HG02852 (cell line): ENCODE results near the gene ZFX.
A peak's percentile ranks its signal among the peaks of the same experiment; 100 is the strongest.

Experiments
- ATAC-seq: cut with Tn5 transposase; IDR thresholded peaks from one replicate; pipeline ENCODE4 v1.9.1; 2021; ENCODE audit warnings: mild to moderate bottlenecking, moderate library complexity; ENCODE audit not compliant: unreplicated experiment

ZFX gene

DNA sequence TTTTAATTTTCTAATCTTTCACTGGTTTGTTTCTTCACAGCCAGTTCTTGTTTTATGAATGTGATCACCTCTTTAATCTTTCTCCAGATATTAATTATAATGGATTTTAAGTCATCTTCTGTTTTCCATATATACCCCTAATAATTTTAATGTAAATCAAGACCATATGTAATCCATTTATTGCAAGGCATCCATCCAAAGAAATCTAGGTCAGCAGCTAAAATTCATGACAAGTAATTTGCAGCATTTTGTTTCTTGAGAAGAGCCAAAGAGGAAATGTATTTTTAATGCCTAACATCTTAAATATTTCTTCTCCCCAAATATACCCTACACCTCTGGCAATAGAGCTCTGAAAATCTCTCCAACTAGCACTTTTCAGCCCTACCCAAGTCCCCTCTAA lies 83.3 kb downstream of the ZFX start:
- ATAC-seq, result no peak

DNA sequence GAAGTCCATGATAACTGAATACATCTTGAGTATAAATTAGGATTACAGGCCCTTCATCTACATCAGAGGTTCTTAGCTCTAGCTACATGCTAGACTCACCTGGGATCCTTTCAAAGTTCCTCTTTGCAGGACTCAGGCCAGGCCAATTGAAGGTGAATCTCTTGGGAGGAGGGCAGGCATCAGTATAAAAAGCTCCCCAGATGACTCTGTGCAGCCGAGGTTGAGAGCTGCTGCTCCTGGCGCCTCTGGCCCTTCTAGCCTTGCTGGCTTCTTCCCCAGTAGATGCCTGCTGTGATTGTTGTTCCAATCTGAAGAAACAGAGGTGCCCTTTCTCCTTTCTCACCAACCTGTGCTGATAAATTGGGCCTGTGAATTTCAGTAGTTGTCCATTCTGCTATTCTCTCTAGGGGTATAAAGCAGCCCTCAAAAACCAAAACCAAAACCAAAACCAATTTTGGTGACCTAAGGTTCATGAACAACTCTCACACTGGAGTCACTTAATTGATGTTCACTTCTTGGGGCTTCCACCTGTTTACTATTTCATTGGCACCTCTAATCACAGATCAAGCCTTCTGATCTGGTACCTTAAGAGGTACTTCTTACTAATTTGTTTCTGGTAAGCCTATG lies 85.7 kb downstream of the ZFX start:
- peak; percentile 68 for ATAC-seq

DNA sequence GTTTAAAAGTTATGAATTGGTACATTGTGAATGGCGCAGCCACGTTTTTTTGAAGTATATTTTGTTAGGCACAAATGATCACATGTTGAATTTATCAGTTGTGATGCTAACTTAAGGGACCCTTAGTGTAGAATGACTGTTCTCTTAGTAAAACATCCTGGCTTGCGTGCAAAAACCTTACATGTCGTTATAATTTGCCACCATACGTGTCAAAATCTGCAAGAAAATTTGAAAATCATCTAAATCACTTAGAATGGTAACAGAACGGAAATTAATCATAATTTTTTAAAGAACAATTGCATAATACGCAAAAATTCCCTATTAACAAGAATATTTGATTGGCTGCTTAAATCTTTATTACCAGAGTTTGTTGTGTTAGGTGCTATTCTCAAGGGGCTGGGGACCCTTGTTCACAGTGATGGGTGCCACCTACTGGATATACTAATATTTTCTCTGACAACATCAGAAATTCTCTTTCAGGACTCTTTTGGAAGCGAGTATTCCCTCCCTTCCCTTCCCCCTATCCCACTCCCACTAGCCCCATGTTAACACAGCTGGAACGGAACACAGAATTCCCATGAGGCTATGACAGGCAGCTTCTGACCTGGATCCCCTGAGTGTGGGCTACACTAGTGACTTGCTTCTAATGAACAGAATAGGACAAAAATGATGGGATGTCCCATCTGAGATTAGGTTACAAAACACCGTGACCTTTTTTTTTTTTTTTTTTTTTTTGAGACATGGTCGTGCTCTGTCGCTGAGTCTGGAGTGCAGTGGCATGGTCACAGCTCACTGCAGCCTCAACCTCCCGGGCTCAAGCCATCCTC lies 92.5 kb downstream of the ZFX start:
- ATAC-seq, result peak; percentile 13

DNA sequence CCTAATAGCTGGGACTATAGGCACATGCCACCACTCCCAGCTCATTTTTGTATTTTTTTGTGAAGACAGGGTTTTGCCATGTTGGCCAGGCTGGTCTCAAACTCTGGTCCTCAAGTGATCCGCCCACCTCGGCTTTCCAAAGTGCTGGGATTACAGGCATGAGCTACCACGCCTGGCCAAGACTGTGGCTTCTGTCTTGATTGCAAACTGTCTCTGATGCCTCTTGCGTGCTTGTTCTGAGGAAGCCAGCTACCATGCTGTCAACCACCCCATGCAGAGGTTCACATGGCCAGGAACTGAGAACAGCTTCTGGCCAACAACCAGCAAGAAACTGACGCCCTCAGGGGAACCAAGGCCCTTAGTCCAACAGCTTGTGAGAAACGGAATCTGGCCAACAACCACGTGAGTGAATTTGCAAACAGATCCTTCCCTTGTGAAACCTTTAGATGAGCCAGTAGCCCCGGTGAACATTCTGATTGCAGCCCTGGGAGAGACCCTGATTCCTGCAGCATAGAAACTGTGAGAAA lies 93.2 kb downstream of the ZFX start:
- ATAC-seq, result peak; percentile 93

DNA sequence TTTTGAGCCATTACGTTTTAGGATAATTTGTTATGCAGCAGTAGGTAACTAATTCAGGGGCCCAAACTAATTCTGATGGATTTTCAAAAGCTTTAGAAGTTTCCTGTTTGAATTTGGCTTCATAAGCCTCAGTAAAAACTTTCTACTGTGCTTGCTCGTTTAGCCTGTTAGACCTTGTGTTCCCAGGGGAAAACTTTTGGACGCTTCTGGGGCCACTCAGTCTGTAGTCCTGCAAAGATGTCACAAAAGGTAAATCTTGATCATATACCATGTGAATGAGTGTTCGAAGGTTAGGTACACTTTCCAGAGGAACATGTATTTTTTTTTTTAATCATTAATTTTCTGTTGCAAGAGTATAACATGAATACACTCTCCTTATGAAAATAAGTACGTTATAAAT lies 93.7 kb downstream of the ZFX start:
- ATAC-seq, result peak; percentile 7

DNA sequence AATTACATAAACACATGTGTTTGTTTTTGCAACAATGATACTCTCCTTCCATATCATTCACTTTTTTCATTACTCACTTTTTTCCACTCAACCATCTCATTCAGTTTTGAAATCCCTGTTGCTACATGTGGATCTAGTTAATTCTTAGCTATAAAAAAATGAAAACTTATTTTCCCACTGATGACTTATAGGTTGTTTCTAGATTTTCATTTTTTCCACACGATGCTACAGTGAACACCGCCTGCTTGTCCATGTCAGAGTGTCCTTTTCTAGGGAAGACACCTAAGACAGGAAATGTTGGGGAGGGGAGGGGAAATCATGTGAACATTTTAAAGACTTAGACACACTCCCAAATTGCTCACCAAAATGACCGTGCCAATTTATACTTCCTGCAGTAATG lies 94.2 kb downstream of the ZFX start:
- no peak for ATAC-seq

DNA sequence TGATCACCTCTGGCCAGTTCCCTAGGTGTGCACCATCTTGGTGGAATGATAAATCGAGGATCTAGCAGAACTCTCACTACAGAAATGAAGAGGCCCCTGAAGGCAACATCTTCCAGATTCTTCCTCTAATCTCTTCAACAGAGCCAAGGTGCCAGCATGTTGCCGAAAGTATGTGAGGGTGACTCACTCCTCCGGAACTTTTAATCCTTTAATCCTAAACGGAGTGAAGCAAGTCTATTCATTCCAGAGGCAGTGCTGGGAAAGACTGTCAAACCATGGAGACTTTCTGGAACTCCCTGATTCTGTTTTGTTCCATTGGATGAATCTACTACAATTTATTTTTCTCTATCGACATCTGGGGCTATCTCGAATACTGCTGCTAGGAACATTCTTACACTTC lies 95.7 kb downstream of the ZFX start:
- ATAC-seq, result no peak

DNA sequence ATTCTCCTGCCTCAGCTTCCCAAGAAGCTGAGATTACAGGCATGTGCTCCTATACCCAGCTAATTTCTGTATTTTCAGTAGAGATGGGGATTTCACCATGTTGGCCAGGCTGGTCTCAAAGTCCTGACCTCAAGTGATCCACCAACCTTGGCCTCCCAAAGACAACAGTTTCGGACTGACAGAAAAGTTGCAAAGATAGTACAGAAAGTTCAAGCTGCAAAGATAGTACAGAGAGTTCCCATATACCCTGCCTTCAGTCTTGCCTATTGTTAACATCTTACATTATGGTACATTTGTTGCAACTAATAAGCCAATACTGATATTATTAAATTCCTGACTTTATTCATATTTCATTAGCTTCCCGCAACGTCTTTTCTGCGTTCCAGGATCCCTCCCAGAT lies 98.5 kb downstream of the ZFX start:
- ATAC-seq, result no peak

DNA sequence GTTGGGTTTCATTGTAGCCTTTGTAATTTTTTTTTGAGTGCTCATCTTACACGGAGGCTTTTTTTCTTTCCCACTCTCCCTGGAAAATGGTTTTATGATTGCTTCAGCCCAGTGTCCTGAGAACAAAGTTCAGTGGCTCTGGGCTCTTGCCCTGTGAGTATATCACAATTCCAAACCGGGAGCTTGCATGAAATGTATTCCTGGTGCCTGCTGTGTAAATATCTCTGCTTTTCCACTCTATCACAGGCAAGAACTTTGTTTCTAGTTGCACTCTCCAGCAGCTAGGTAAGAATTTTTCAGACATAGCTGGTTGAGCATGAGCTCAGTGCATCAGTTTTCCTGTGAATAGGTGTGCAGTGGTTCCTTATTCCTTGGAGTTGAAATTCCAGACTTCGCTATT lies 103.5 kb downstream of the ZFX start:
- no peak for ATAC-seq

DNA sequence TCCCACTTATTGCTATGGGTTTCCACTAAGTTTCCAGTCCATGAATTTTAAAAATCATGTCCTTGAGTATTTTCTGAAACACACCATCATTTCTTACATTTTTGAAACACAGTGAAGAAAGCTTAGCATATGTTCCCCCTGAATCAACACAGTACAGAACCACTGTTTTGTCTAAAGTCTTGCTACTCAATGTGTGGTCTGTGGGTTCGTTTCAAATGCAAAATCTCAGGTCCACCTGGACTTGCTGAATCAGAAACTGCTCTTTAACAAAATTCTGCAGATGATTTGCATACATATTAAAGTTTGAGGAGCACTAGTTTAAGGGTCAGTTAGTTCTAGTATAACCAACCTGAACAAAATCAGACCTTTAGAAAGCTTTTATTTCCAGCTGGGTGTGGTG lies 103.9 kb downstream of the ZFX start:
- ATAC-seq, result peak; percentile 78

DNA sequence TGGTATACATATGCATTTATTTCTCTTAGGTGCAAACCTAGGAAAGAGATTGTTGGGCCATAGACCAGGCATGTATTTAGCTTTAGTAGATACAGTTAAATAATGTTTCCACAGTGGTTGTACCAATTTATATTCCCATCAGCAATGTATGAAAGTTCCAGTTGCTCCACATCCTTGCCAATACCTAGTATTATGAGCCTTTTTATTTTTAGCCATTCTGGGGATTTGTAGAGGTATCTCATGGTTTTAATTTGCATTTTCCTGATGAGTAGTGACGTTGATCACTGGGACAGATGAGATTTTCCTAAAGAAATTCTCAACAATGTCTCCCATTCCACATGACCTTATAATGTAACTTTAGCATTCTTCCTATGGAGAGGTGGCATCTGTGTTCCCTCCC lies 107.5 kb downstream of the ZFX start:
- no peak for ATAC-seq

DNA sequence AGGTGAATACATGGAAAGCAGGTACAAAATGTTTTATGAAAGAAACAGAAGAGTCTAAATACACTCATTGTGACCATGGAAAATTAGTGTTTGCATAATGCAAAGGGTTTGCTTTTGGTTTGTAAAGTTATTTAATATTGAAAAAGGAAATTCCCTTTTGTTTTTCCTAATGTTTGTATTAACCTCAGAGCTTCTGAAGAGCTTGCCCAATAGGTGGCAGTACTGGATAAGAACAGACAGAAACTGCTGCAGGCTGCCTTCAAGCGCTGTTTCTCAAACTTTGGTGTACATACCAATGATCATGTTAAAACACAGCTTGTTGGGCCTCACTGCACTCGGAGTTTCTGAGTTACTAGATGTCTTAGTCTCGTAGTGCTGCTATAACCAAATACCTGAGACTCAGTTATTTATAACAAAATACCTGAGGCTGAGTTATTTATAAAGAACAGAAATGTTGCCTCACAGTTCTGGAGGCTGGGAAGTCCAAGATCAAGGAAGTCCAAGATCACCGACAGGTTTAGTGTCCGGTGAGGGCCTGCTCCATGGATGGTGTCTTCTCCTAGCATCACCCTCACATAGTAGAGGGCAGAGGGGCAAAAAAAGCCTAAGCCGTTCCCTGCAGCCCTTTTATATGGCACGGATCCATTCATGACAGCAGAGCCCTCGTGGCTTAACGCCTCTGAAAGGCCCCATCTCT lies 110.2 kb downstream of the ZFX start:
- ATAC-seq, result peak; percentile 59

DNA sequence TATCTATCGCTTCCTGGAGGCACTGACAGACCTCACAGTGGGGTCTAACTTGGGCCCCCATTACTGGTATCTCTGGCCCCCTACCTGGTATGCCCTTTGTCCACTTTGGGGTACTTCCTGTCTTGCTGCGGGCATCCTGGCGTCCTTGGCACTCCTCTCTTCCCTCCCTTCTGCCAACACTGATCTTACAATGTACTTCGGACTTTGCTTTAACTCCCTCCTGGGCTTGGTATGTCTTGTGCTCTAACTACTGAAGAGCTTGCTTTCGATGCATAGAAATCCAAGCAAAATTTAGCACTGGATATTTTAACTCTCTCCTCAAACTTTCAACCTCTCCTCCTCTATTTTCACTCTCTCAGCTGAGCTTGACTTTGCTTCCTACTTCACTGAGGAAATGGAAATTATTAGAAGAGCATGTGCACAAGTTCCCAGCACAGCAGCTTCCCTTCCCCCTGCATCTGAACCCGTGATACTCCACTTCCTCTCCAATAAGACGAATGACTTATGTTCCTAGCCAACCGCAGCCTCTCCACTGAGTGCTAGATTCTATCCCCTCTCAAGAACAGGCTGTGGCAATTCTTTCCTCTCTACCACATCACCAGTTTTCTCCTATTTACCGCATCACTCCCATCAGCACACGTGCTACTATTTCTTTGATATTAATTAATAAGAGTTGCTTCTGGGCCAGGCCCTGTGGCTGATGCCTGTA lies 111.5 kb downstream of the ZFX start:
- peak; percentile 54 for ATAC-seq

DNA sequence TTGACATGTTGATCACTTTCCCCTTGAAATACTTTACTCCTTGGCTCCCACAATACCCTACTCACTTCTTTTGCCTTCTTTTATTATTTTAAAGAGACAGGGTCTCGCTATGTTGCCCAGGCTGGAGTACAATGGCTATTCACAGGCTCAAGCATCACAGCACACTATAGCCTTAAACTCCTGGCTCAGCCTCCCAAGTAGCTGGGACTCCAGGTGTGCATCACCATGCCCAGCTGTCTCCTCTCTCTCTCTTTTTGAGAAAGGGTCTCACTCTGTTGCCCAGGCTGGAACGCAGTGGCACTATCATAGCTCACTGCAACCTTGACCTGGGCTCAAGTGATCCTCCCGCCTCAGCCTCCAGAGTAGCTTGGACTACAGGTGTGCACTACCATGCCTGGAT lies 112.8 kb downstream of the ZFX start:
- no peak for ATAC-seq

DNA sequence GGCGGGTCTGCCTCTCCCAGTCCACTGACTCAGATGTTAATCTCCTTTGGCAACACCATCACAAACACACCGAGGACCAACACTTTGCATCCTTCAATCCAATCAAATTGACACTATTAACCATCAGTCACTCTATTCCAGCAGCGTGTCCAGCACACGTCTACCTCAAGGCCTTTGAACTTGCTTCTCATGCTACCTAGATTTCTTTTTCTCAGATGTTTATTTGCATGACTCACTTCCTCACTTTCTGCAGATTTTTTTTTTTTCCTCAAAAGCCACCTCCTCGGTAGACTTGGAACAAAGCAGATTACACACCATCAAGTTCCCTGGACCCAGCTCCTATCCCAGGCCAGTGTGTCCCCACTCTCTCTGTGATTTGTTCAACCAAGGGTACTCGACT lies 114.9 kb downstream of the ZFX start:
- no peak for ATAC-seq
